Stimulated activated CD4-positive, alpha-beta T cell treated with anti-CD3 and anti-CD28 coated beads, Interleukin-4, amount 100 ng/mL, for 1 hour (primary cell): ENCODE results near the gene ABCC12.
"Not testable (repeated sequence)": the region's sequence is repeated elsewhere in the genome, so short reads cannot be mapped to it uniquely, and the experiment has no call there.

ENCODE experiments used
- DNase-seq: peaks from one replicate; pipeline ENCODE4 v3.0.0-alpha.2; 2020

Gene ABCC12

DNA sequence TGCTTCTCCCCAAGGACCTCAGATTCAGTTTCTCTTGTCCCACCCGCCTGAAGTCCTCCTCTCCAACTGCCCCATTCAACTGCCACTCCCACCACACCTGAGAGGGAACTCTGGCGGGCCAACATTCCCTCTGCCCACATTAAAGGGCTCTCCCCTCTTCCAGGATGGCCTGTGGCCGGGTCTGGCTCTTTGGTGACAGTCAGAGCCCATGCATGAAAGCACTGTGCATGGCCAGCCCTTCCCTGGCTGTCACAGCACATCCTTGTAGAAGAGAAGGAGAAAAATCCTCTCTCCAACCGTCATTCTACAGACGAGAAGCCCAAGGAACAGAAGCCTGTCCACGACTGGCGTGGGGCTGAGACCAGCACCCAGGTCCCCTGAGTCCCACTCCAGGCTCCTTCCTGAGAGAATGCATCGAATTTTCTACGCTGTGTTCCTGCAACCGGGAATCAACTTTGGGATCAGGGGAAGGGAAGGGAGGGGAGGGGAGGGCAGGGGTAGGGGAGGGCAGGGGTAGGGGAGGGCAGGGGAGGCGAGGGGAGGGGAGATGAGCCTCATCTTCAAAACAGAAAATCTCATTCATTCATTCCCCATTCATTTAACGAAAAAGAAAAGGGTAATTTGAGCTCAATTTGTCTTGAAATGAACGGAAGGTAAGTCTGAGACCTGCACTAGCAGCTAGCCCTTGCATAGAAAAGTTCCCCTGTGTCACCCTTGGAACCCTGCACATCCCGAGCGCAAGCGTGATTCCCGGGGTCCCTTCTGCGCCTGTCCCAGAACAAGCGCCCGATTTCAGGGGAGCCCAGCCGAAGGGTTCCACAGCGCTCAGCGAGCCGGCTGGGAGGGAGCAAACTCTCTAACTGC is at the start of gene ABCC12:
ABCC12 (minus strand) TSS at position 68 of the 864 bp plus-strand sequence. CDS start 9,569 bp downstream, outside the sequence.
- DNase-seq, result no peak

DNA sequence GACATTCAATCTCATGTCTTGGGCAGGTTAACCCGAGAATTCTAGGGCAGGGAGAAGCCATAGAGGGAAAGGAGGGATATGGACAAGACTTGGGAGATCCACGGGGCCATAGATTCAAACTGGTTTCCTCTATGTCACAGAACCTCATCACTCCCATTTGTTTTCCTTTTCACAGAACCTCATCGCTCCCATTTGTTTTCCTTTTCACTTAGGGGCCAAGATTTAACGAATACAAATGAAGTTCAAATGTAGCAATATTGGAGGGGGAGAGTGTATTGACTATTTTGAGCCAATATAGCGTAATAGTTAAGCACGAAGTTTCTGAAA is 49.0 kb upstream of the ABCC12 start:
- no peak for DNase-seq

DNA sequence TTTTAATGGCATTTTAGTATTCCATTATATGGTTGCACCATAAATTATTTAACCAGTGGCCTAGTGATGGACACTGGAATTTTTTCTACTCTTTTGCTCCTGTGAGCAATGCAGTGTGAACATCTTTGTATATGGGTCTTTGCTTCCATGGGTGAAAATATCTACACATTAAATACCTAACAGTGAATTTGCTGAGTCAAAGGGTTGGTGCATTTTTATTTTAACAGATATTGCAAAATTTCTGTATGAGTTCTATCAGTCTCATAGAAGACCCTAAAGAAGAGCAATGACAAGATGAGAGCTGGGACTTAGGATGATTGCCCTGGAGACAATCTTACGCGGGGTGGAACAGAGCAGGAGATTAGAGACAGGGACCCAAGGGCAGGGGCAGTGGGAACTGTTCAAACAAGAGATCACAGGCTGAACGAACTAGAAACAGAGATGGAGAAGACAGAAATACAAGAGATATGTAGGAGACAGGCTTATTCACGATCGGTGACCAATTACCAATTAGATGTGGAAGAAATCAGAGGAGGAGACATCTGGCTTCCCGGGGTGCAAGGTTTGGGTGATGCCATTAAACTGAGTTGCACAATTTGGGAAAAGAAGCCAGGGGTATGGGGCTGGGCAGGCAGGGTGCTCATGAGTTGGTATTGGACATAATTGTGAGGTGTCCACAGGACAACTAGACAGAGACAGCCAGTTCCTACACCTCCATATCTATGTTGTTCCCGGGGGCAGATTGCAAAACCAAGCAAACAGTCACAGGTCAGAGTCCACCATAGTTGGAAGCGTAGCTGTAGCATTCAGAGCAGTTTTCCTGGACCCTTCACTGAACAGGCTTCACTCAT is 48.4 kb upstream of the ABCC12 start:
- no peak for DNase-seq

DNA sequence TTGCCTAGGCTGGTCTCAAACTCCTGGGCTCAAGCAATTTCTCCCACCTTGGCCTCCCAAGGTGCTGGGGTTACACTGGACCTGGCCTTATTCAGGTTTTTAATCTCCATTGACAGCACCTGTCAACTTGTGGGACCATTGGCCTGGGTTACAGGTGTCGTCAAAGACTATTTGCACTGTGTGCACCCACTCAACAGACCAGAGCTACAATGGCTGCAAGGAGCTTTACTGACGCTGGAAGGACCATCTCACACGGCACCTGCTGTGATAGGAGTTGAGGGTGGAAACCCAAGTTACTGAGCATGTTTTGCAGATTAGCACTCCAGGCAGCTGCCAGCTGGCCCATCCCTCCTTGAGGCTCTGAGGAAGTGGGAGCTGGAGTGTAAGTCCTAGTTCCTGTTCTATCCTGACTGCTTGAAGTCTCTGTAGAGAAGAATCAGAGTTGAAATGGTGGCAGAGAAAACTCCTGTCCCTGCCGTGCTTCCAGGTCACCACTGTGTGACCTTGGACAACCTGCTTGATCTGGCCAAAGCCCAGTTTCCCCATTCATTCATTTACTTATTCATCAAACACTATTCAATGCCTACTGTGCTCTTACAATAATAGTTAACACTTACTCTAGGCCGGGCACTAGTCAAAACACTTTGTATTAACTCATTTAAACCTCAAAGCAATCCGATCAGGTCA is 45.9 kb upstream of the ABCC12 start:
- DNase-seq, result no peak

DNA sequence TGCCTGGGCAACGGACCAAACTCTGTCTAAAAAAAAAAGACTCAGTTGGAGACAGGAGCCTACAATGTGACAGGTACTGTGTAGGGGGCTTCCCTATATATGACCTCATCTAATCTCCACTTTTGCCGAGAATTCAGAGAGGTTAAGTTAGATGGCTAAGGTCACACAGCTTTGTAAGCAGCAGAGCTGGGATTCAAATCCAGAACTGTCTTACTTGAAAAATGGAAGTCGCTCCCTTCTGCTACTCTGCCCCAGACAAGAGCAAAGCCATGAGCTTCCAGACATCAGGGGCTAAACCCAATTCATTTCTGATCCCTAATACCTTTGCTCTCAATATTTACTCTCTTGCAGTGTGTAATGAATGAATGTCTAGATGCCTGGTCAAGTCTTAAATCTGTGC is 41.5 kb upstream of the ABCC12 start:
- DNase-seq, result no peak

DNA sequence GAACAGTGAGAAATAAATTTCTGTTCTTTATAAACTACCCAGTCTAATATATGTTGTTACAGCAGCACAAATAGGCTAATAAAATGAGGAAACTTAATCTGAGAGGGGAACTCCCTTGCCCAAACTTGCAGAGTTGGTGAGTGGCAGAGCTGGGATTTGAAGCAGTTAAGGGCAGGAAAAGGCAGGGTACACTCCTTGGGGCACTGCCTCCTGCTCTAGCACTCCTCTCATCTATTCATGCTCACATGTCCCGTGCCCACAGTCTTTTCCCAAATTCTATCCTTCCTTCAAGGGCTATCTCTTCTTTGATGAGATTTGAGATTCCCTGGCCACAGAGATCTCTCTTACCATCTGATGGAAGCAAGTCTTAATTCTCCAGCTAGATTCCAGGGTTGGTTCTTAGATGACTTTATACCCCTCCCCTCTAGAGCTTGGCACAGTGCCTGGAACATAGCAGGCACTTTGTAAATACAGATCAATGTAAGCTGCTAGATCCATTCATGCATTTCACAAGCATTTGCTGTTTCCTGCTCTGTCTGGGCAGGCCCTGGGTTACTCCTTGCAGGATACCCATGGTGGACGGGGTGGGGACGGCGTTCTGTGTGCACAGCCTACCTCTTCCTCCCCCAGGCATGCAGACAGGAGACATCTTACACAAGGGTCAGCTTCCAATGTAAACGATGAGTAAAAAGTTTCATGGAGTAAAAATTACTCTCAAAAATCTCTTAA is 39.2 kb upstream of the ABCC12 start:
- no peak for DNase-seq

DNA sequence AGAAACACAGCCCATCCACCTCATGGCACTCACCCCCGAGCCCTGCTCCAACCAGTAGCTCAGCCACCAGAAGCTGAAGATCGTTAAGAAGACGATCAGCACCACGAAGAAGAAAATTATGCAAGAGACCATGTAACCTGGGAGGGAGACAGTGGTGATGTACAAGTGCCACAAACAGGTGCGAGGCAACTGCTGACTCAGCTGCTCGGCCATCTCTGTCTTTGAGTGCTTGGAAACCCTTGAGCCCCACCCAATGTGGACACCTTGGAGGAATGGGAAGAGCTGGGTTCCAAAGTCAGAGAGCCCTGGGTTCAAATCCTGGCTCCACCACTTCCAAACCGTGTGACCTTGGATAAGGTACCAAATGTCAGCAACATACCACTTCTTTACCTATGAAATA is 38.1 kb upstream of the ABCC12 start:
- DNase-seq, result no peak

DNA sequence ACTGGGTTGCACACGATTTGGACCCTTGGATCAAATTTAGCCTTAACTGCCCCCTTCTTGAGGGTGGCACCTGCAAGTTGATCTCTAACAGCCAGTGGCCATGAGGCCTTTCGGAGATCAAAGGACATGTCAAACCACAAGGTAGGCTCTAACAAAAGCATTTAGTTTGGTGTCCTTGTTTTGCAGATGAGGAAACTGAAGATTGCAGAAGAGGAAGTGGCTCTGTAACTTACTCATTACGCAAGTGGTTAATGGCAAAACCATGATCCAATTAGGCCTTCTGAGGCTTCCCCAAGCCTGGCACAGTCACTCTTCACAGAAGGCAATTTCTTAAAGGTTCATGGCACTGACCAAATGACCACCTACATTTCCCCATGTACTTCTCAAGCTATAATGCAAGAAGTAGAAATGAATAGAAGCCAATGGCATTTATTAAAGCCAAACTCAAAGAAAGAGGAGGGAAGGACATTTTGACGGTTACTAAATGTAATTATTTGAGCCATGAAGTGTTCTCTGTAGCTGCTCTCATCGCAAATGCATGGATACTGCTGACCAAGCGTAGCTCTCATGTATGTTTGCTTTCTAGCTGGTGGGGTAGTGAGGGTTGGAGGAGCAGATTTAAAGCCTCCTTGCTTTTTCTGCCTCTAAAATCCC is 32.8 kb upstream of the ABCC12 start:
- no peak for DNase-seq

DNA sequence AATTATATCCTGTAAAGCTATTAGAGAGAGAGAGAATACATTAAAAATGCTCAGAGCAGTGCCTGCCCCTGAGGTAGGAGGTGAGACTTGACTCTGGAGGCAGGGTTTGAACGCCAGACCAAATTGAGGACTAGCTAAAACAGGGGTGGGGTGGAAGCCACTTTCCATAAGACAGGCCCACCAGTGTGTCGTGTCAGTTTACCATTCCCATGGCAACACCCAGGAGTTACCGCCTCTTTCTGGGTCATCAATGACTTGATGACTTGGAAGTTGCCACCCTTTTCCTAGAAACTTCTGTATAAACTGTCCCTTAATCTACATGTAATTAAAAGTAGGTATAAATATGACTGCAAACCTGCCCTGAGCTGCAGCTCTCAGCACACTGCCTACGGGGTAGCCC is 32.0 kb upstream of the ABCC12 start:
- DNase-seq, result no peak

DNA sequence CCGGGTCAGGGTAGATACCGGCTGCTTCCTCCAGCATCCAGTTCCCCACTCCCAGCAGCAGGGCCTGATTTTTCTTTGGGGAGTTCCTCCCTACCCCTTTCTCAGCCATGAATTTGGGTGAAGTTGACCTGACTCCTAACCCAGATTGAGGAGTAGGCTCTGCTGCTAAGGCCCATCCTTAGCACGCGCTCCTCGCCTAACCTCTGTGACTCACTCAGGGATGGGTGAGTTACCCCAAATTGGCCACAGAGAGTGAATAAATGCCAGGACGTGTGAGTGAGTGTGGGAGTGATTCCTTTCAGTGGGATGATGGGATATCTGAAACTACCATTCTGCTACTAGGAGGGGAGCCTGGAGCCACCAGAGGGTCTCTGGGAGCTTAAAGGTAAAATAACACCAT is 28.9 kb upstream of the ABCC12 start:
- no peak for DNase-seq

DNA sequence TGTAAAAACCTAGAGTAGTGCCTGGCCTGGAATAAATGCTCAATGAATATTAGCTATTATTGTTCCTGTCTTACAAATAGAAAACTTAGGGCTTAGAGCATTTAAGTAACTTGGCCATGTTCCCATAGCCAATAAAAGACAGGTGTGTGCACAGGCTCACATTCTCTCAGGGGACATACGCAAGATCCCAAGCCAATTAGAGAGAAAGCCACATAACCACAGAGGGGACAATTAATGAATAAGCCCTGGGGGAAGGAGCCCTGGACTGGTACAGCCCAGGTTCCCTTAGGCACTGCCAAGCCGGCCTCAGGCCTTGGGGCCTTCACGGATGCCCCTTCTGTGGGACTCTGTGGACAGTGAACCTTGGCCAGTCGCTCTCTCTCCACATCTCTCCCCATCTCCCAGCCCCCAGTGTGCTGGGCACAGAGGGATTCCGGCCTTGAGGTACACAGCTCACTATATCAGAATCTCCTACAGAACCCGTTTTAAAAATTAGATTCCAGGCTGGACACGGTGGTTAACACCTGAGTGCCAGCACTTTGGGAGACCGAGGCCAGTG is 27.3 kb upstream of the ABCC12 start:
- DNase-seq, result no peak

DNA sequence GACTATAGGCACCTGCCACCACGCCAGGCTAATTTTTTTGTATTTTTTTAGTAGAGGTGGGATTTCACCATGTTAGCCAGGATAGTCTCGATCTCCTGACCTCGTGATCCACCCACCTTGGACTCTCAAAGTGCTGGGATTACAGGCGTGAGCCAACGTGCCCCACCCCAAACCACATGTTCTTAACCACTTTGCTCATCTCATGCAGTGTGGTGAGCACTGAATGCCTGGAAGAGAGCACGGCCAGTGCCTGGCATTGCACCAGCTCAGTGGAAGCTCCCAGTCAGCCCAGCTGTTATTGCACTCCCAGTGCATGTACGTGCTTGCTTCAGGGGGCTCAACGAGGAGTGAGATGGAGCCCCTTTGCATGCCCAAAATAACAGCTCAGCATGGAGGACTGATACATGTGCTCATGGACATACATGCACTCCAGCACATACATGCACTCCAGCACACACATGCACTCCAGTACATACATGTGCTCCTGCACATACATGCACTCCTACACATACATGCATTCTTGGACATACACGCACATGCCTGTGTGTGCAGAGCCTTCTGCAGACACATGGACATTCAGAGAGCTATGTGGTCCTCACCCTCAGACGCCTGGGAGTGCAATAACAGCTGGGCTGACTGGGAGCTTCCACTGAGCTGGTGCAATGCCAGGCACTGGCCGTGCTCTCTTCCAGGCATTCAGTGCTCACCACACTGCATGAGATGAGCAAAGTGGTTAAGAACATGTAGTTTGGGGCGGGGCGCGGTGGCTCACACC is 26.1 kb upstream of the ABCC12 start:
- not testable (repeated sequence) for DNase-seq

DNA sequence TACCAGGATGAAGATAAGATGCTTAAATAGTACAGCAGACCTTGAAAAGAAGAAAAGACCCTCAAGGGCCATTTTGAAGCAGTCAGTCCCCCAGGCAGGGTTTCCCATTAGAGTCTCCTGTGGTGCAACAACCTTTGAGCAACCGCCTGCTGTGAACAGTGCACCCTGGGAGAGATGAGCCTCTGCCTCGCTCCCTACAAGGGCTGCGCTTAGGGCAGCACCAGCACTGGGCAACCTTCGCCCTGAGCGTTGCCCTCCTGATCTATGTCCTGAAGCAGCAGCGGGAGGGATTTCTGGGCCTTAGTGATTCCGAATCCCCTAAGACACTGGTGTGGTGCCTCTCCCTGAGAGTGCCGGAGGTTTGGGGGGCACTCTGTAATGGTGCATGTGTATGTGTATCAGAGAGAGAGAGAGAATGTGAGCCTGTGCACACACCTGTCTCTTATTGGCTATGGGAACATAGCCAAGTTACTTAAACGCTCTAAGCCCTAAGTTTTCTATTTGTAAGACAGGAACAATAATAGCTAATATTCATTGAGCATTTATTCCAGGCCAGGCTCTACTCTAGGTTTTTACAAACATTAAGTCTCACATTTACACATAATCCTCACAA is 25.2 kb upstream of the ABCC12 start:
- DNase-seq, result no peak

DNA sequence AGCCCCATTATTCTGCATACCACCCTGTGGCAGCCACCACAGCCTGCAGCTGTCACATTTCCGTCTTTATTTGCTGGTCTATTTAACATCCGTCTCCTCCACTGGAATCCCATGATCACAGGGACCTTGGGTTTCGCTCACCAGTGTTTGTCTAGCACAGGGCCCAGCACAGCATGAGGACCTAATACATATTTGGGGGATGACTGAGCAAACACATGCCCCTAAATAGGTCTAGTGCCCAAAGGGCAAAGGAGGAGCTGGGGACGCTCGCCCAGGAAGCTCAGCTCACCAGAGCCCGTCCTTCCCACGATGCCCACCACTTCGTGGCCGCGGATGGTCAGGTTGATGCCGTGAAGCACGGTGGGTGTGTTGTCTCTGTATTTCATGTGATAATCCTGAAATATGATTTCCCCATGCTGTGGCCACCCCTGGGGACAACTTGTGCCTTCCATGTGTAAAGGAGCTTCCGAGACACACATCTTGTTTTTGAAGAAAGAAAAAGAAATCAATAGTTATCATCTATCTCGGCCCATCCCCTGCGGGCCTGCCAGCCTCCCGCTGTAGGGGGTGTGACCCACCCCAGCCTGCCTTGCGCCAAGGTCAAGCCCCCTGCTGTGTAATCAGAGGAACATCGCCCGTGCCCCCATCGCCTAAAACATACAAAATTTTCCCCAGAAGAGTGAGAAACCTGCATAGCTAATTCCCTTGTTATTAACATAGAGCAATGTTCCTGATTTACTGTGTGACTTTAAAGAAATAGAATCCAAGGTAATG is 21.0 kb upstream of the ABCC12 start:
- no peak for DNase-seq

DNA sequence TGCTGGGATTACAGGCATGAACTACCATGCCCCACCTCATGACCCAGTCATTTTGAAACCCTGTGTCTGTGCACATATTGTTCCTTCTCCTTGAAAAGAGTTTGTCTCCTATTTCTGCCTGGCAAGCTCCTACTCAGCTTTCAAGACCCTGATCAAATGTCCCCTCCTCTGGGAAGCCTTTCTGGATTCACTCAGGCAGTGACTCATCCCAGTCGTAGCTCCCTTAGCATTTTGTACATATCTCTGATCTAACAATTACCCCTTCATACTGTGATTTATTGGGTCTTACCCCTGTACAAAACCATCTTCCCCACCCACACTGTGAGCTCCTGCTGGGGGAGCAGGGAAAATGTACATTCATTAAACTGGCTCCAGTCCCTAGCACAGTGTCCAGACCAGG is 18.1 kb upstream of the ABCC12 start:
- DNase-seq, result no peak

DNA sequence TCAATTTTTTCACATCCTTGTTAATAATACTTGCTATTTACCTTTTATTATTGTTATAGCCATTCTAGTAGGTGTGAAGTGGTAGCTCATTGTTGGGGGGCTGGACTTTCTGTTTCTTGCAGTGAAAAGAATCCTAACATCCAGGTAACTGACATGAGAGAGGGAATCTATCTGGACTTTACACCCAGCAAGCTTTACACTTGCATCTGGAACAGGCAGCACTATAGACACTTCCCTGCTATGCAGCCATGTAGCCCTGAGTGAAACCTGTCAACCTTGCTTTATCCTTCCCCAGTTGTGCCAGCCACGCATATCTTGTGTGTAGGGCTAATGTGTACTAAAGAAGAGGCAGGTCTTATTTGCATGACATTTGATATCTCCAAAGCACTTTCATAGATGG is 16.9 kb upstream of the ABCC12 start:
- no peak for DNase-seq

DNA sequence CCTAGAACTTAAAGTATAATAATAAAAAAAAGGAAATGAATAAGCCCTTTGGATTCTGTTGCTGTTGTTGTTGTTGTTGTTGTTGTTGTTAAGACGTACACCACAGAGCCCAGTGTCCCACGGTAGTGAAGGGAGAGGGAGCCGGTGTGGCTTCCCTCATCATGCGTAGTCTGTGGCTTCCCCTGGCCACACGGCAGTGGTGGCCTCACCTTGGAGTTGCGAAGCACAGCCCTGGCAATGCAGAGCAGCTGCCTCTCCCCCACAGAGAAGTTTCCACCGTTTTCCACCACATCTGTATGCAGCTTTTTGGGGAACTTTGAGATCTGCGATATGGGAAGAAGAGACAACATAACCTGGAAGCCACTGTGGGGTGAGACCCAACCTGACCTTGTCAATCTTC is 14.1 kb upstream of the ABCC12 start:
- no peak for DNase-seq

DNA sequence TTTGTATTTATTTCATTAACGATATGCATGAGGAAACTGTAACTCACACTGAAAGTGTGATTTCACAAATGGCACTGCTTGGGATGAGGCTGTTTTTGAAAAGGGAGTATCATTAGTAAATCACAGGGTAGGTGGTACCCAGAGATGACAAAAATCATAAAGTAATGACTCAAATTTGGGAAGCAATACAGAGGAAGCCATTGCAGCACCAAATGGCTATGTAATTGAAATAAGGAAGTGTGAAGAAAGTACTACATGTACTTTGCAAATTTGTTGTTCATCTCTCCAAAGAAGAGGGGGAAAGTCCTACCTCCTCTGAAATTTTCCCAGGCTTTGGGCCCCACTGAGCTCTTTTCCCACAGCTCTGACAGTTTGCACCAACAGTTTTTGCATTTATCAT is 12.3 kb upstream of the ABCC12 start:
- no peak for DNase-seq

DNA sequence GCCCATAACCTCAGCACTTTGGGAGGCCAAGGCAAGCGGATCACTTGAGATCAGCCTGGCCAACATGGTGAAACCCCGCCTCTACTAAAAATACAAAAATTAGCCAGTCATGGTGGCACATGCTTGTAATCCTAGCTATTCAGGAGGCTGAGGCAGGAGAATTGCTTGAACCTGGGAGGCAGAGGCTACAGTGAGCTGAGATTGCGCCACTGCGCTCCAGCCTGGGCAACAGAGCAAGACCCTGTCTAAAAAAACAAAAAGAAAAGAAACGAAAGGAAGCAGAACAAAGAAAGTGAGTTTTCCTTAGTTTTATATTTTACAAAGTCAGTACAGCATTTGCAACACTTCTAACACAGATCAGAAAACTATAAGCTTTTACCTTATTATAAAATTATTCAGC is 10.8 kb upstream of the ABCC12 start:
- DNase-seq, result not testable (repeated sequence)
